ENCODE data around the gene PNKD. TPM values are rescaled to one million over a fixed set of nuclear protein-coding genes. Genes with fewer than 3 reads are reported as not detected.

PNKD gene
- total RNA-seq, 2 donors from 2014 or later: 25.1 to 30.4 TPM

GRCh38 chr2:218245214-218245613 lies 25.1 kb upstream of the PNKD start:
- Mint-ChIP-seq H3K36me3 (peaks cover 31 to 67% of the 10 kb centered on the region in 2 donors), H3K27ac (peak overlapping the region; percentile 36 to 47), H3K9me3 (no peaks in the 10 kb centered on the region)
- DNase-seq (ENCODE audit: low spot score in 2 of 2) (no peak), ATAC-seq (peak in 1 of 2 donors; percentile 36)

GRCh38 chr2:218249691-218250090 lies 20.6 kb upstream of the PNKD start:
- peak overlapping the region; percentile 19 to 54 for H3K27ac Mint-ChIP-seq
- DNase-seq (ENCODE audit: low spot score in 2 of 2) (no peak), ATAC-seq (no peak)
- H3K36me3 Mint-ChIP-seq: peaks cover 39 to 45% of the 10 kb centered on the region in 2 donors
- H3K9me3 Mint-ChIP-seq: no peaks in the 10 kb centered on the region

GRCh38 chr2:218252509-218253231 lies 17.6 kb upstream of the PNKD start:
- H3K36me3 Mint-ChIP-seq: peaks cover 31 to 37% of the 10 kb centered on the region in 2 donors
- H3K9me3 Mint-ChIP-seq: no peaks in the 10 kb centered on the region
- no peak for ATAC-seq
- peak overlapping the region; percentile 68 to 88 for H3K27ac Mint-ChIP-seq
- DNase-seq (ENCODE audit: low spot score in 2 of 2): peak in 1 of 2 donors; percentile 25

DNA sequence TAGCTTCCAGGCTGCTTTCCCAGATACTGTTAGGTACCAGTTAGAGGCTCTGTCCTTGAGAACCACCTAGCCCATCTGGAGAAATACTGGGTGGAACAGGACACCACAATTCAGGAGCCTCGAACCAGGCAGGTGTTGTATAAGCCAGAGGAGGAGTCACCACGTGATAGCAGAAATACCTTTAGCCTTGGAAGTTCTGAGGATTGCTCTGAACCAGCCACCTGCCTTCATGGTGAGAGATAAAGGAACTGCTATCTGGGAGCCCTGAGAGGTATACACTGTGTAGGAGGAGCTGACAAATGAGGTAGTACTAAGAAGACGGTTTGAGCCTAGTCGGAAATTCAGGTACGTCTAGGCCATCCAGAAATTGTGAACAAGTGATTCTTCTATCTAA lies 17.1 kb upstream of the PNKD start:
- H3K9me3 Mint-ChIP-seq: no peaks in the 10 kb centered on the region
- H3K27ac Mint-ChIP-seq: peak overlapping the region; percentile 68 to 88
- no peak for DNase-seq (ENCODE audit: low spot score in 2 of 2)
- ATAC-seq: no peak
- peaks cover 31 to 34% of the 10 kb centered on the region in 2 donors for H3K36me3 Mint-ChIP-seq

DNA sequence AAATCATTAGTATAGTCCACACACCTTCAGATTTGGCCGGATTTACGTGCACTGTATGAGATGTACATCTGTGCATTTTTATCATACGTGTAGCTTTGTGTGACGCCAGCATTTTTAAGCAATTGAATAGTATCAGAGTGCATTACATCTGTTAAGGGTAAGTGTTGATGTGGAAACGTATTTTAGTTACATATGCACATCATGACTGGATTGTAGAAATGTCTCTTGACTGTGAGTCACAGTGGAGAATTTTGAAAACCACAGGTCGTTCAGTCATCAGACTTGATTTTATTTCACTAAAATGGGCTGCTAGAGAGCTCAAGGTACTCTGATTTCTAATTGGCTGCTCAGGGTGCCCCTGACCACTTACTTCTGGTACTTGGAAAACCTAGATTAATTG lies 14.9 kb upstream of the PNKD start:
- ATAC-seq: peak; percentile 18 to 48
- Mint-ChIP-seq H3K9me3 (no peaks in the 10 kb centered on the region), H3K27ac (peak overlapping the region in 1 of 2 donors; percentile 68), H3K36me3 (peaks cover 15 to 16% of the 10 kb centered on the region in 2 donors)
- DNase-seq (ENCODE audit: low spot score in 2 of 2): no peak

GRCh38 chr2:218256612-218257350 lies 13.5 kb upstream of the PNKD start:
- DNase-seq (ENCODE audit: low spot score in 2 of 2): peak in 1 of 2 donors; percentile 37
- H3K9me3 Mint-ChIP-seq: no peaks in the 10 kb centered on the region
- peak overlapping the region; percentile 36 to 68 for H3K27ac Mint-ChIP-seq
- ATAC-seq: peak in 1 of 2 donors; percentile 2
- H3K36me3 Mint-ChIP-seq: peaks cover 7 to 9% of the 10 kb centered on the region in 2 donors

DNA sequence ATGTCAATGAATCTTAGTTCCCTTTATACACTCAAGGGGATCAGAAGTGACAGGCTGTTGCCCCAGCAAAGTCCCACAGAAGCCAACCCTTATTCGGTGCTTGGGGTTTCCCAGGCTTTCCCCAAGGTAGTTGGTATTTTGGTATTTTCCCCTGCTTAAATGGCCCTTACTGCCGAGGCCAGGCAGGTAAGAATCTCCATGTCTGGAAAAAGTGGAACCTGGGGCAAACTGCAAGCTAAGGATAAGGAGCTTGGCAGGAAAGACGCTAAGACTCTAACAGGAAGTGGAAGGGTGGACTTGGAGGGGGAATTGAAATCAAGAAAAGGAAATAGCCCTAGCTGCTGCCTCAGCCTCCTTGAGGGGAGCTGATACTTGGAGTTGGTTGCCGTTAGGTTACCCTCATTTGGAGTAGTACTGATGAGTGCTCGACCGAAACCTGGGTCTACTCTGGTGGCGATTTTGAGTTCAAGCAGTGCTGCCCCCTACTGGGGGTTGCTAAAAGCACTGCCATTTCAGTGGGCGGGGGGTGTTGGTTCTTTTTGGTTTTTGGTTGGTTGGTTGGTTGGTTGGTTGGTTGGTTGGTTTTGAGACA lies 12.8 kb upstream of the PNKD start:
- H3K36me3 Mint-ChIP-seq: peaks cover 7 to 9% of the 10 kb centered on the region in 2 donors
- no peaks in the 10 kb centered on the region for H3K9me3 Mint-ChIP-seq
- ATAC-seq: peak; percentile 63 to 74
- peak overlapping the region; percentile 68 to 74 for H3K27ac Mint-ChIP-seq
- DNase-seq (ENCODE audit: low spot score in 2 of 2): peak; percentile 67 to 81

GRCh38 chr2:218259099-218259961 lies 11.0 kb upstream of the PNKD start:
- H3K36me3 Mint-ChIP-seq: peaks cover 0 to 9% of the 10 kb centered on the region in 2 donors
- no peaks in the 10 kb centered on the region for H3K9me3 Mint-ChIP-seq
- H3K27ac Mint-ChIP-seq: peak overlapping the region; percentile 68 to 94
- DNase-seq (ENCODE audit: low spot score in 2 of 2): peak in 1 of 2 donors; percentile 52
- no peak for ATAC-seq

- DNase-seq (ENCODE audit: low spot score in 2 of 2) (no peak), ATAC-seq (no peak)
- peak overlapping the region; percentile 60 to 68 for H3K27ac Mint-ChIP-seq
- peaks cover 0 to 4% of the 10 kb centered on the region in 2 donors for H3K36me3 Mint-ChIP-seq
- H3K9me3 Mint-ChIP-seq: no peaks in the 10 kb centered on the region
Observed at GRCh38 chr2:218260166-218260565, 10.2 kb upstream of the PNKD start.

GRCh38 chr2:218260742-218261422 lies 9.4 kb upstream of the PNKD start, which contains the start of gene GPBAR1:
GPBAR1 (plus strand) TSS chr2:218261015; CDS start chr2:218262725, 1,710 bp downstream.
- ATAC-seq: peak in 1 of 2 donors; percentile 3

DNA sequence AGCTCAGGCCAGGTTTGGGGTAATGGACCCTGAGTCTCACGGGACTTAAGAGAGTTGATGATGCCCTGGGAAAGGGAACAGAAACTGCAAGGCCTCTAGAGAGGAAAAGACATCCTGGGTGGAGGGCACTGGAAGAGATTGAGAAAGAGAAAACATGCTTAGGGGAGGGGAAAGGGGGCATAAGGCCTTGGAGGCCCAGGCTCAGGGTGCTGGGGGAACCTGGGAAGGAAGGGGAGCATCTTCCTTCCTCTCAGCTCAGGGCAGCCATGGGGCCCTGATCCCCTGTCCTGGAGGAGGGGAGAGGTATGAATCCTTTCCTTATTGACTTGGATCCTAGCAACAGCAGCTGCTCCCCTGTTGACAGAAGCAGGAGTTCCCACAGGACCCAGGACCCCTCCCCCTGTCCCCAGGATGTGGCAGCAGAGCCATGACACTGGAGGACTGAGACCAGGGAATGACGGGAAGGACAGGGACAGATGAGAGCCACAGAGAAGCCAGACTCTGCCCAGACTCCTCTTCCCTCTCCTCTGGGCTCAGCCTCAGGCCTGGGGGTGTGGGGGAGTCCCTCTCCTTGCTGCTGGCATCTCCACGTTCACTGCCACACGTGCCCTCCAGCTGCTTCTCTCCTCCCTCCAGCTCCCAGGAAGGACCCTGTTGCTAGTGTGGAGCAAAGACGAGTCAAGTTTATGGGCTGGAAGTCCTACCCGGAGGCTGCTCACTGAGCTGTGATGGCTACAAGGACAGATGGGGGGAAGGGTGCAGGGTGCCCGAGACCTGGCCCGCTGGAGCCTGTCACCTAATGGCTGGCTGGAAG lies 8.7 kb upstream of the PNKD start:
- Mint-ChIP-seq H3K9me3 (no peaks in the 10 kb centered on the region), H3K27ac (peak overlapping the region in 1 of 2 donors; percentile 73), H3K36me3 (no peaks in the 10 kb centered on the region)
- no peak for DNase-seq (ENCODE audit: low spot score in 2 of 2)
- ATAC-seq: no peak

More at GRCh38 chr2:218260742-218261422, 9.4 kb upstream of the PNKD start, which contains the start of gene GPBAR1:
- H3K36me3 Mint-ChIP-seq: no peaks in the 10 kb centered on the region
- H3K27ac Mint-ChIP-seq: peak within 1 kb of the TSS; percentile 68 to 73
- no peaks in the 10 kb centered on the region for H3K9me3 Mint-ChIP-seq
- DNase-seq (ENCODE audit: low spot score in 2 of 2): no peak

- DNase-seq (ENCODE audit: low spot score in 2 of 2) (no peak), ATAC-seq (no peak)
- peak overlapping the region in 1 of 2 donors; percentile 29 for H3K27ac Mint-ChIP-seq
- H3K9me3 Mint-ChIP-seq: no peaks in the 10 kb centered on the region
- peaks cover 0 to 2% of the 10 kb centered on the region in 2 donors for H3K36me3 Mint-ChIP-seq
Observed at GRCh38 chr2:218262237-218262600, 8.1 kb upstream of the PNKD start.

- no peaks in the 10 kb centered on the region for H3K9me3 Mint-ChIP-seq
- DNase-seq (ENCODE audit: low spot score in 2 of 2) (no peak), ATAC-seq (peak in 1 of 2 donors; percentile 7)
- H3K36me3 Mint-ChIP-seq: peaks cover 0 to 7% of the 10 kb centered on the region in 2 donors
- peak overlapping the region; percentile 14 to 16 for H3K27ac Mint-ChIP-seq
Observed at GRCh38 chr2:218262631-218263586, 7.4 kb upstream of the PNKD start.
